K562 (cell line): ENCODE data around the gene ICE2. TPM values are rescaled to one million over a fixed set of nuclear protein-coding genes. Genes with fewer than 3 reads are reported as not detected.

ENCODE experiments used
- ATAC-seq: fragments of 200-7000 bp; cut with Tn5 transposase; 3 replicates; pipeline ENCODE4 v1.9.1; 2020; ENCODE audit warnings: moderate library complexity
- BruUV-seq: library from RNA; stranded (reverse); fragments of 400-500 nt; replicated peaks from 2 replicates; lab custom pipeline; 2021; lab: Mats Ljungman, UMichigan
- CTCF ChIA-PET: fragments of 300-600 bp; formaldehyde crosslinking; extraction: SDS; loops from one replicate; lab custom pipeline; 2021; ENCODE audit warnings: low intra/inter-chr PET ratio; lab: Yijun Ruan, JAX
- POLR2A ChIA-PET: fragments of 300-600, 350-650 bp; sonication (Branson Sonifier 250); formaldehyde crosslinking; extraction: SDS; loops from one replicate; lab custom pipeline; 2021; ENCODE audit warnings: antibody characterized with exemption, inconsistent platforms; lab: Yijun Ruan, JAX
- DNase-seq, 4 experiments: peaks; one replicate each; pipeline versions ENCODE4 v3.0.0 to v3.0.0-alpha.2; 2011 to 2018; ENCODE audit warnings: low spot score in 3 of 4, mixed read lengths in 3 of 4; ENCODE audit errors: extremely low read depth in 1 of 4
- FAIRE-seq: peaks from 2 replicates; lab custom pipeline; 2011; peaks lifted over from hg19 to GRCh38; lab: Jason Lieb, UNC
- H2AFZ ChIP-seq: 2 replicates; pipeline ENCODE4 v1.6.0; 2011; ENCODE audit warnings: low read depth, low read length, control low read depth, inconsistent platforms
- H3K27ac ChIP-seq: fragments of 200-600 bp; 3 replicates; pipeline ENCODE4 v1.8.0; 2011; ENCODE audit warnings: low read depth, mild to moderate bottlenecking, control low read depth, inconsistent platforms, low read length, moderate library complexity, mixed read lengths; ENCODE audit errors: extremely low read depth
- H3K27me3 ChIP-seq, 2 experiments: fragments of 300-600 bp in 1 of 2; 2 replicates in 1 of 2; 3 replicates in 1 of 2; pipeline versions ENCODE4 v1.6.0 to v1.8.0; 2011; ENCODE audit warnings: inconsistent platforms in 2 of 2, low read length in 2 of 2, mild to moderate bottlenecking in 1 of 2, mixed read lengths in 1 of 2, moderate library complexity in 1 of 2; ENCODE audit not compliant: control insufficient read depth in 2 of 2, insufficient read depth in 2 of 2
- H3K36me3 ChIP-seq: fragments of 300-600 bp; 3 replicates; pipeline ENCODE4 v1.8.0; 2011; ENCODE audit warnings: mild to moderate bottlenecking, low read length, inconsistent platforms; ENCODE audit not compliant: control insufficient read depth, insufficient read depth
- H3K4me1 ChIP-seq, 2 experiments: fragments of 200-600 bp in 1 of 2; replicated peaks in 1 of 2; 2 replicates in 1 of 2; 3 replicates in 1 of 2; pipeline versions ENCODE4 v1.5.1 to v1.8.0; 2011; ENCODE audit warnings: inconsistent platforms in 2 of 2, low read length in 2 of 2, mild to moderate bottlenecking in 1 of 2, mixed read lengths in 1 of 2, moderate library complexity in 1 of 2; ENCODE audit not compliant: control insufficient read depth in 2 of 2, insufficient read depth in 2 of 2
- H3K4me2 ChIP-seq: 2 replicates; pipeline ENCODE4 v1.6.1; 2011; ENCODE audit warnings: low read length, control low read depth, inconsistent platforms, mixed read lengths; ENCODE audit not compliant: insufficient read depth
- H3K4me3 ChIP-seq: fragments of 200-600 bp; sonication (generic), shearing (Covaris generic); 2 replicates; pipeline ENCODE4 v1.5.1; 2016; ENCODE audit warnings: control low read depth, inconsistent platforms
- H3K79me2 ChIP-seq: fragments of 200-600 bp; 3 replicates; pipeline ENCODE4 v1.8.0; 2011; ENCODE audit warnings: low read length, inconsistent platforms; ENCODE audit not compliant: control insufficient read depth, insufficient read depth
- H3K9ac ChIP-seq, 2 experiments: 2 replicates each; pipeline versions ENCODE4 v1.6.0 to v1.6.1; 2011; ENCODE audit warnings: low read depth in 2 of 2, low read length in 2 of 2, control low read depth in 1 of 2, inconsistent platforms in 1 of 2, mild to moderate bottlenecking in 1 of 2, mixed read lengths in 1 of 2; ENCODE audit not compliant: insufficient read depth in 1 of 2
- H3K9me1 ChIP-seq: one replicate; pipeline ENCODE4 v1.6.0; 2011; ENCODE audit warnings: inconsistent platforms, mild to moderate bottlenecking, low read length, moderate library complexity; ENCODE audit not compliant: control insufficient read depth, insufficient read depth
- H3K9me3 ChIP-seq: replicated peaks from 2 replicates; pipeline ENCODE4 v1.5.1; 2011; ENCODE audit warnings: low read depth, low read length, inconsistent platforms; ENCODE audit not compliant: control insufficient read depth, insufficient read depth
- H4K20me1 ChIP-seq: replicated peaks from 2 replicates; pipeline ENCODE4 v1.6.1; 2011; ENCODE audit warnings: low read length, inconsistent platforms, mixed read lengths; ENCODE audit not compliant: control insufficient read depth, insufficient read depth
- ETS2 ChIP-seq: IDR thresholded peaks from 2 replicates; pipeline ENCODE4 v1.6.1; 2016; ENCODE audit warnings: borderline replicate concordance, missing genetic modification characterization, mild to moderate bottlenecking, moderate library complexity, missing compliant biosample characterization; ENCODE audit not compliant: poor library complexity, severe bottlenecking
- FOXA1 ChIP-seq: fragments of 450-650 bp; IDR thresholded peaks from 2 replicates; pipeline ENCODE4 v1.6.1; 2016; ENCODE audit warnings: mild to moderate bottlenecking, borderline replicate concordance
- HLTF ChIP-seq: fragments of 450-650 bp; IDR thresholded peaks from 2 replicates; pipeline ENCODE4 v1.6.1; 2016
- whole genome bisulfite sequencing: fragments of 100-300 bp; shearing (Covaris generic); methylation state at CpG from one replicate; pipeline ENCODE4 v1.1.6; 2016; ENCODE audit warnings: low coverage, mixed read lengths; ENCODE audit not compliant: insufficient coverage; ENCODE audit errors: missing lambda C conversion rate; 5-methylcytosine and 5-hydroxymethylcytosine counted together
- in situ Hi-C: fragments of 300-500 bp; cut with MboI; formaldehyde crosslinking; loops from 4 replicates; pipeline ENCODE4 v1.15.0; 2018; ENCODE audit warnings: inconsistent platforms, mixed read lengths
- intact Hi-C: fragments of 100-400 bp; cut with micrococcal nuclease; formaldehyde crosslinking; loops from 2 replicates; pipeline ENCODE4 v1.14.2; 2022
- polyA plus RNA-seq, 8 experiments: library from polyadenylated mRNA; depleted of rRNA in 4 of 8; stranded (reverse) in 5 of 8; unstranded in 3 of 8; fragments of >200 nt; fragmentation: Nextera tagmentation in 2 of 8; fragmentation: Illumina TruSeq in 1 of 8; extraction: Ambion mirVana in 2 of 8; extraction: Trizol in 1 of 8; gene quantifications; 2 replicates each; pipeline versions ENCODE4 v1.2.1 to v1.2.3, GENCODE V29; 2011 to 2014; ENCODE audit warnings: inconsistent platforms in 1 of 8, missing spikeins in 1 of 8
- total RNA-seq, 7 experiments: library from RNA; depleted of rRNA in 6 of 7; stranded (reverse); fragments of >200 nt in 6 of 7; fragmentation: Illumina TruSeq in 2 of 7; extraction: Trizol in 2 of 7; gene quantifications; 2 replicates each; pipeline versions ENCODE4 v1.2.1 to v1.2.3, GENCODE V29; 2011 to 2021; ENCODE audit warnings: low replicate concordance in 1 of 7
- TF ChIP-seq, protein P1 (sequence below): fragments of 250-450 bp; sonication (Bioruptor Pico); IDR thresholded peaks from 2 replicates; pipeline ENCODE4 v1.8.0; 2022; ENCODE audit warnings: inconsistent platforms

Gene ICE2
- total and polyA plus RNA-seq, 9 of the 15 experiments (the other 6 are each of a cell fraction or from before 2014, with no cell fraction given): 21.8 to 87.9 (median 58.1) TPM

DNA sequence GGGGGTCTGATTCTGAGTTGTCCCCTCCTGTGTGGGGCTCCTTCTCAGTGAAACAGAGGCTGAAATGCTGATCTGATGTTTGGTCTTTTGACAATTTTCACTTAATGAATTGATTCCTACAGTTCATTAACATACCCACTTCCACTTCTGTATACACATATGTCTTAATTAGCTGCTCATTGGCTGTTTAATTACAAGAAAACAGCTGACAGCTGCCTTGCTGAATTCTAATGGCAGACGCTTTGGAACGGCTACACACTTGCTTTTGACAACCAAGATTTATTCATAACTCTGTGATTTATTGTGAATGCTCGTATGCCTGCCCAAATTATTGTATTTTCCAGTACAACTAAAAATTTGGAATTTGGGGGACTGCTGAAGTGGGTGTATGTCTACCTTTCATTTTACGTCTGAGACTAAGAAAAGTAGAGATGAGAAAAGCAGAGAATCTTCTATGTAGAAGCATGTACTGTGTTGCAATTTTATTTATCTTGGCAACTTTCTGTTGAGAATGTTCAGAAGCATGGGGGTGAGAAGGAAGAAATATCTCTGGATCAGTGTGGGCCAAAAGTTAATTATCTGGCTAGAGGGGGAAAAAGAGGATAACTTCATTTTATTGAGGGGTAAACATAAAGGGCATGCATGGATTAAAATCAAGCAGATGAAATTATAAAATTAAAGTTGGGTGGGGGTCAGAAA, 46.5 kb upstream of the ICE2 start:
- Histone ChIP-seq H3K4me1 (no peaks in the 10 kb centered on the region; a peak in 1 of 5 replicates), H3K79me2 (no peaks in the 10 kb centered on the region), H3K9me1 (no peaks in the 10 kb centered on the region)
- TF ChIP-seq, protein P1, sequence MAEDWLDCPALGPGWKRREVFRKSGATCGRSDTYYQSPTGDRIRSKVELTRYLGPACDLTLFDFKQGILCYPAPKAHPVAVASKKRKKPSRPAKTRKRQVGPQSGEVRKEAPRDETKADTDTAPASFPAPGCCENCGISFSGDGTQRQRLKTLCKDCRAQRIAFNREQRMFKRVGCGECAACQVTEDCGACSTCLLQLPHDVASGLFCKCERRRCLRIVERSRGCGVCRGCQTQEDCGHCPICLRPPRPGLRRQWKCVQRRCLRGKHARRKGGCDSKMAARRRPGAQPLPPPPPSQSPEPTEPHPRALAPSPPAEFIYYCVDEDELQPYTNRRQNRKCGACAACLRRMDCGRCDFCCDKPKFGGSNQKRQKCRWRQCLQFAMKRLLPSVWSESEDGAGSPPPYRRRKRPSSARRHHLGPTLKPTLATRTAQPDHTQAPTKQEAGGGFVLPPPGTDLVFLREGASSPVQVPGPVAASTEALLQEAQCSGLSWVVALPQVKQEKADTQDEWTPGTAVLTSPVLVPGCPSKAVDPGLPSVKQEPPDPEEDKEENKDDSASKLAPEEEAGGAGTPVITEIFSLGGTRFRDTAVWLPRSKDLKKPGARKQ: no peak
- TF ChIP-seq HLTF (no peak), FOXA1 (no peak), ETS2 (tag) (no peak)
- TF ChIP-seq, all 486 proteins: peak for 0
- ATAC-seq (no peak), FAIRE-seq (no peak), DNase-seq (no peak)
- Histone ChIP-seq H3K27ac (no peak overlapping the region), H3K4me3 (no peak overlapping the region), H3K9ac (no peak overlapping the region), H4K20me1 (no peaks in the 10 kb centered on the region; the same call in 1 of the 2 replicates), H3K9me3 (no peaks in the 10 kb centered on the region; the same call in 1 of the 2 replicates), H3K27me3 (peaks cover 0 to 2% of the 10 kb centered on the region in 2 experiments; a peak in 2 of 5 replicates), H3K36me3 (no peaks in the 10 kb centered on the region), H2AFZ (no peak overlapping the region), H3K4me2 (no peak overlapping the region)
- in situ Hi-C loops (loop anchor here (5.0 to 10.0 kb wide), 2 partner anchors 198 to 831 kb away; no protein-coding TSS in a partner anchor), intact Hi-C loops (no loop called here)
- BruUV-seq: no TSS peak
- CTCF ChIA-PET: interaction anchor here (0.6 kb wide), 1 partner anchor 53 kb away, joined by 3 read pairs; no protein-coding TSS in a partner anchor
- WGBS: 2% methylated on average over 4 of the region's 4 CpGs
- POLR2A ChIA-PET: no interaction called here
